K562 (cell line): ENCODE results near the gene MXRA7. TPM values are rescaled to one million over a fixed set of nuclear protein-coding genes. Genes with fewer than 3 reads are reported as not detected.
A peak's percentile ranks its signal among the peaks of the same experiment; 100 is the strongest.

Experiments used
- ADNP ChIP-seq: fragments of 200-800 bp; sonication (Bioruptor generic); IDR thresholded peaks from 2 replicates; pipeline ENCODE4 v1.6.1; 2016; ENCODE audit warnings: missing genetic modification characterization, missing compliant biosample characterization
- CC2D1A ChIP-seq: fragments of 450-650 bp; IDR thresholded peaks from 2 replicates; pipeline ENCODE4 v1.6.1; 2017; ENCODE audit warnings: mild to moderate bottlenecking
- GABPB1 ChIP-seq: sonication (generic); formaldehyde crosslinking; IDR thresholded peaks from 2 replicates; pipeline ENCODE4 v1.8.0; 2022; ENCODE audit warnings: mild to moderate bottlenecking, missing genetic modification reagents
- GMEB1 ChIP-seq: fragments of 250-450 bp; sonication (Bioruptor Pico); IDR thresholded peaks from 2 replicates; pipeline ENCODE4 v1.4.0; 2020; ENCODE audit warnings: mild to moderate bottlenecking
- MIER1 ChIP-seq: fragments of 450-650 bp; IDR thresholded peaks from 2 replicates; pipeline ENCODE4 v1.6.1; 2016; ENCODE audit warnings: antibody characterized with exemption, mild to moderate bottlenecking, low read depth
- MTF1 ChIP-seq: fragments of 250-450 bp; sonication (Bioruptor Pico); IDR thresholded peaks from 2 replicates; pipeline ENCODE4 v1.9.0; 2021; ENCODE audit warnings: moderate library complexity, mild to moderate bottlenecking, inconsistent platforms, borderline replicate concordance
- PHB2 ChIP-seq: fragments of 450-650 bp; IDR thresholded peaks from 2 replicates; pipeline ENCODE4 v1.6.1; 2017; ENCODE audit warnings: low read depth
- PHF8 ChIP-seq: fragments of 200-600 bp; sonication (generic); IDR thresholded peaks from 2 replicates; pipeline ENCODE4 v1.6.1; 2012; ENCODE audit warnings: mixed run types, mild to moderate bottlenecking, inconsistent platforms, low read length, moderate library complexity, borderline replicate concordance
- PKNOX1 ChIP-seq: fragments of 450-650 bp; IDR thresholded peaks from 2 replicates; pipeline ENCODE4 v1.6.1; 2016
- POLR3G ChIP-seq: IDR thresholded peaks from 2 replicates; pipeline ENCODE4 v1.6.1; 2011; ENCODE audit not compliant: insufficient read length, insufficient replicate concordance; ENCODE audit errors: extremely low read depth
- RBM15 ChIP-seq: fragments of 200-400 bp; formaldehyde crosslinking; IDR thresholded peaks from 2 replicates; pipeline ENCODE4 v1.6.1; 2018; ENCODE audit warnings: mild to moderate bottlenecking, low read length, moderate library complexity; ENCODE audit not compliant: insufficient read depth
- RBM39 ChIP-seq: fragments of 200-400 bp; formaldehyde crosslinking; optimal IDR thresholded peaks from 2 replicates; pipeline ENCODE3; 2018; ENCODE audit warnings: low read depth, low read length
- RHOXF2B ChIP-seq: fragments of 250-450 bp; sonication (Bioruptor Pico); conservative IDR thresholded peaks from 2 replicates; pipeline ENCODE4 v1.5.1; 2021
- SAFB2 ChIP-seq: fragments of 200-400 bp; formaldehyde crosslinking; IDR thresholded peaks from 2 replicates; pipeline ENCODE4 v1.6.1; 2018; ENCODE audit warnings: borderline replicate concordance, low read length, low read depth, moderate library complexity; ENCODE audit not compliant: severe bottlenecking
- SFPQ ChIP-seq: fragments of 200-400 bp; formaldehyde crosslinking; IDR thresholded peaks from 2 replicates; pipeline ENCODE4 v1.6.1; 2017; ENCODE audit warnings: mild to moderate bottlenecking, low read depth, low read length, moderate library complexity
- SMAD1 ChIP-seq: fragments of 150-350 bp; IDR thresholded peaks from 2 replicates; pipeline ENCODE4 v1.6.1; 2014; ENCODE audit warnings: low read length, low read depth; ENCODE audit not compliant: partially characterized antibody
- ZKSCAN1 ChIP-seq: fragments of 150-350 bp; IDR thresholded peaks from 2 replicates; pipeline ENCODE4 v1.6.1; 2016; ENCODE audit warnings: low read depth, low read length
- ZNF449 ChIP-seq: fragments of 250-450 bp; sonication (Bioruptor Pico); IDR thresholded peaks from 2 replicates; pipeline ENCODE4 v1.8.0; 2022; ENCODE audit warnings: moderate library complexity, mild to moderate bottlenecking, inconsistent platforms
- ZNF583 ChIP-seq: fragments of 250-450 bp; sonication (Bioruptor Pico); IDR thresholded peaks from 2 replicates; pipeline ENCODE4 v1.4.0; 2020
- ZNF668 ChIP-seq: fragments of 250-450 bp; sonication (Bioruptor Pico); IDR thresholded peaks from 2 replicates; pipeline ENCODE4 v1.8.0; 2022; ENCODE audit warnings: mild to moderate bottlenecking, inconsistent platforms
- polyA plus RNA-seq, 8 experiments: library from polyadenylated mRNA; depleted of rRNA in 4 of 8; stranded (reverse) in 5 of 8; unstranded in 3 of 8; fragments of >200 nt; fragmentation: Nextera tagmentation in 2 of 8; fragmentation: Illumina TruSeq in 1 of 8; extraction: Ambion mirVana in 2 of 8; extraction: Trizol in 1 of 8; gene quantifications; 2 replicates each; pipeline versions ENCODE4 v1.2.1 to v1.2.3, GENCODE V29; 2011 to 2014; ENCODE audit warnings: inconsistent platforms in 1 of 8, missing spikeins in 1 of 8
- total RNA-seq, 7 experiments: library from RNA; depleted of rRNA in 6 of 7; stranded (reverse); fragments of >200 nt in 6 of 7; fragmentation: Illumina TruSeq in 2 of 7; extraction: Trizol in 2 of 7; gene quantifications; 2 replicates each; pipeline versions ENCODE4 v1.2.1 to v1.2.3, GENCODE V29; 2011 to 2021; ENCODE audit warnings: low replicate concordance in 1 of 7

Gene MXRA7
- total and polyA plus RNA-seq, 9 of the 15 experiments (the other 6 are each of a cell fraction or from before 2014, with no cell fraction given): 2.6 to 38.4 (median 14.3) TPM

- TF ChIP-seq RBM39 (no peak), ZNF668 (CRISPR knock-in tag) (no peak), POLR3G (no peak), GMEB1 (CRISPR knock-in tag) (no peak), ADNP (tag) (no peak), PHF8 (peak; percentile 69; the same call in 1 of the 2 replicates), MTF1 (CRISPR knock-in tag) (no peak), GABPB1 (CRISPR knock-in tag) (peak; percentile 89), PKNOX1 (no peak; the same call in 1 of the 2 replicates), ZNF583 (CRISPR knock-in tag) (no peak), RBM15 (no peak), PHB2 (no peak), SAFB2 (no peak), RHOXF2B (CRISPR knock-in tag) (no peak), ZKSCAN1 (no peak), CC2D1A (no peak), MIER1 (no peak), SFPQ (no peak), ZNF449 (CRISPR knock-in tag) (no peak), SMAD1 (no peak)
Observed at GRCh38 chr17:76726776-76727718, 16.3 kb upstream of the MXRA7 start, which contains the start of gene METTL23 (continued).
